HG03159 (cell line): ENCODE measurements around the gene OR14C36.
"Not testable (repeated sequence)": the region's sequence is repeated elsewhere in the genome, so short reads cannot be mapped to it uniquely, and the experiment has no call there.

Experiments used
- ATAC-seq: cut with Tn5 transposase; IDR thresholded peaks from one replicate; pipeline ENCODE4 v1.9.1; 2021; ENCODE audit warnings: mild to moderate bottlenecking, moderate library complexity; ENCODE audit not compliant: unreplicated experiment

The OR14C36 gene

GRCh38 chr1:248348475-248348874 is at the start of gene OR14C36:
OR14C36 (plus strand) TSS chr1:248348775; CDS start chr1:248348775, 0 bp downstream.
- ATAC-seq = no peak

- no peak for ATAC-seq
Measured at GRCh38 chr1:248303324-248303723, 45.3 kb upstream of the OR14C36 start, which contains the start of gene OR2T12. OR2T12 (minus strand) TSS chr1:248303424; CDS start chr1:248295578, 7,846 bp downstream.

GRCh38 chr1:248305672-248306071 is 42.9 kb upstream of the OR14C36 start:
- not testable (repeated sequence) for ATAC-seq

- no peak for ATAC-seq
Measured at GRCh38 chr1:248306103-248306502, 42.5 kb upstream of the OR14C36 start.

- ATAC-seq = not testable (repeated sequence)
Measured at GRCh38 chr1:248306740-248307139, 41.8 kb upstream of the OR14C36 start.

- ATAC-seq = no peak
Measured at GRCh38 chr1:248316796-248317195, 31.8 kb upstream of the OR14C36 start.

- ATAC-seq = no peak
Measured at GRCh38 chr1:248324468-248324867, 24.1 kb upstream of the OR14C36 start, which contains the start of gene OR2M7. OR2M7 (minus strand) TSS chr1:248324568; CDS start chr1:248324568, 0 bp downstream.

GRCh38 chr1:248343451-248343850 is 5.1 kb upstream of the OR14C36 start:
- ATAC-seq = no peak

GRCh38 chr1:248359415-248359814 is 10.8 kb downstream of the OR14C36 start:
- no peak for ATAC-seq

GRCh38 chr1:248361121-248361715 is 12.6 kb downstream of the OR14C36 start, which contains the start of gene OR2T4:
OR2T4 (plus strand) TSS chr1:248361665; CDS start chr1:248361665, 0 bp downstream.
- no peak for ATAC-seq

- no peak for ATAC-seq
Measured at GRCh38 chr1:248366609-248367008, 18.0 kb downstream of the OR14C36 start.

GRCh38 chr1:248372394-248372793 is 23.8 kb downstream of the OR14C36 start:
- no peak for ATAC-seq

- ATAC-seq = no peak
Measured at GRCh38 chr1:248373761-248374160, 25.2 kb downstream of the OR14C36 start.

- ATAC-seq = no peak
Measured at GRCh38 chr1:248375446-248375845, 26.9 kb downstream of the OR14C36 start, which contains the start of gene OR2T6. OR2T6 (plus strand) TSS chr1:248375746; CDS start chr1:248387609, 11,863 bp downstream.

- no peak for ATAC-seq
Measured at GRCh38 chr1:248376916-248377315, 28.3 kb downstream of the OR14C36 start.

GRCh38 chr1:248380854-248381253 is 32.3 kb downstream of the OR14C36 start:
- no peak for ATAC-seq

GRCh38 chr1:248388426-248388825 is 39.9 kb downstream of the OR14C36 start:
- no peak for ATAC-seq

GRCh38 chr1:248393050-248393449 is 44.5 kb downstream of the OR14C36 start:
- no peak for ATAC-seq
